GM19043 (cell line): Measurements from ENCODE around the gene BHLHA9.
"Not testable (repeated sequence)": the region's sequence is repeated elsewhere in the genome, so short reads cannot be mapped to it uniquely, and the experiment has no call there.

Experiments
- ATAC-seq: cut with Tn5 transposase; IDR thresholded peaks from one replicate; pipeline ENCODE4 v1.9.1; 2021; ENCODE audit warnings: low read depth; ENCODE audit not compliant: unreplicated experiment

BHLHA9 gene

DNA sequence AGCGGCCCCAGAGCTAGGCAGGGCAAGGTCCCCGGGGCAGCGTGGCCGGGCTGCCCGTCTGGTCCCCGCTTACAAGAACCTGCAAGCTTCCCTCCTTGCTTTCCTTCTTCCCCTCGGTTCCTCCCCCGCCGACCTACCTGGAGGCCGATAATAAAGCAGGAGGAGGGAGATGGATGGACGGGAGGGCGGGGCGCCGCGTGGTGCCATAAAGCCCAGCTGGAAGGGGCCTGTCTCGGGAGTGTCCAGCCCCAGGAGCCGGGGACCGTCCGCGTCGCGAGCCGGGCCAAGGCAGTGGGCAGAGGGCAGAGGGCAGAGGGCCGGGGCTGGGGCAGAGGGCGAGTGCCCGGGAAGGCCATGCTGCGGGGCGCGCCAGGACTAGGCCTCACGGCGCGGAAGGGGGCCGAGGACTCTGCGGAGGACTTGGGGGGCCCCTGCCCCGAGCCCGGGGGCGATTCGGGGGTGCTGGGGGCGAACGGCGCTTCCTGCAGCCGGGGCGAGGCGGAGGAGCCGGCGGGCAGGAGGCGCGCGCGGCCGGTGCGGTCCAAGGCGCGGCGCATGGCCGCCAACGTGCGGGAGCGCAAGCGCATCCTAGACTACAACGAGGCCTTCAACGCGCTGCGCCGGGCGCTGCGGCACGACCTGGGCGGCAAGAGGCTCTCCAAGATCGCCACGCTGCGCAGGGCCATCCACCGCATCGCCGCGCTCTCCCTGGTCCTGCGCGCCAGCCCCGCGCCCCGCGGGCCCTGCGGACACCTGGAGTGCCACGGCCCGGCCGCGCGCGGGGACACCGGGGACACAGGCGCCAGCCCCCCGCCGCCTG, at the start of gene BHLHA9:
Gene BHLHA9, plus strand, starts transcription at position 235 of the 820 bp plus-strand sequence. Its CDS starts 120 bp downstream, at position 355.
- ATAC-seq, result no peak

DNA sequence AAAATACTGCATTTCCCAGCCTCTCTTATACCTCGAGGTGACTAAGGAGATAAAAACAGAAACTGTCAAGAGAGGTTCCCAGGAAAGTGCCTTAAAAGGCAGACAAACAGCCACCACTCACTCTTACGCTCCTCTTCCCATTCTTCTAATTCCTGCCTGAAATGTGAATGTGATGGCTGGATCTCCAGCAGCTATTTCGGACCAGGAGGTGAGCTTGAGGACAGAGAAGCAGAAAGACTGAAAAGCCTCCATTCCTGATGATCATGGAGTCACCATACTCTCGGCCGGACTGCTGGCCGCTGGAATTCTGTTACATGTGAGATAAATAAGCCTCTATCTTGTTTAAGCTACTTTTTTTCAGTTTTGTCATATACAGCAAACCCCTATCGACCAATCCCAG, 49.0 kb upstream of the BHLHA9 start:
- no peak for ATAC-seq

DNA sequence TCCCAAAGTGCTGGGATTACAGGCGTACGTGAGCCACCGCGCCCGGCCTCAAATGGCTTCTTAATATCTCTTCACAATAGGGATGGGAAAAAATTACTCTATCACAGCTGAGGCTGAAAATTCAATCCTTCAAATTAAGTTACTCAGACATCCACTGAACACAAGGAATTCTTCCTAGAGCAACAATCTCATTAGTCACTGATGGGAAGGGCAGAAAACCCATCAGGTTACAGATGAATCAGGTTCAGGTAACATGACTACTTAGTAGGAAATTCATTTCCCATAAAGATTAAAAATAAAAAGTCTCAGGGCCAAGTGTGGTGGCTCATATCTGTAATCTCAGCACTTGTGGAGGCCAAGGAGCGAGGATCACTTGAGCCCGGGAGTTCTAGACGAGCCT, 47.9 kb upstream of the BHLHA9 start:
- ATAC-seq, result no peak

DNA sequence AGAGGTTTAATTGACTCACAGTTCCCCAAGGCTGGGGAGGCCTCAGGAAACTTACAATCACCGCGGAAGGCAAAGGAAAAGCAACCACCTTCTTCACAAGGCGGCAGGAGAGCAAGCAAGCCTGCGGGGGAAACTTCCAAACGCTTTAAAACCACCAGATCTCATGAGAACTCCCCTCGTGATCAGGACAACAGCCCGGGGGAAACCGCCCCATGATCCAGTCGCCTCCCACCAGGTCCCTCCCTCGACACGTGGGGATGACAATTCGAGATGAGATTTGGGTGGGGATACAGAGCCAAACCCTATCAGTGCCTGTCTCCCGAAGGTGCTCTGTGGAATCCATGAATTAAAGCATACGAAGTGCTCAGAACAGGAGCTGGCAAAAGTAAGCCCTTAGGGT, 46.6 kb upstream of the BHLHA9 start:
- no peak for ATAC-seq

DNA sequence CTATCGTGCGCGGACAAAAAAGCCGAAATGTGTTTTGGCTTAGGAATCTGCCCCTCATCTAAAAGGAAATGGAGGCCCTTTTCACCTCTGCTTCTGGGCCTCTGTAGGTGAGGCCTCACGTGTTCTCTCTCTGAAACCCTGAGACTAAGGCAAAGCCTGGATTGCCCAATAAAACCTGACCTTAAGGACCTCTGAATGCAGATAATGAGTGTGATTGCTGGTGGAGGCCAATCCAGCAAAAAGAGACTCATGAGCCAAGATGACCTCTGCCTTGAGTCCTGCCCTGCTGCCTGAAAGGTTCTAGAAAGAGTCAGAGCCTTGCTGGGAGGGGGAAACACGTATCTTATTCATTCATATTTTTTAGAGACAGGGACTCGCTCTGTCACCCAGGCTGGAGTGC, 45.9 kb upstream of the BHLHA9 start:
- ATAC-seq, result no peak

DNA sequence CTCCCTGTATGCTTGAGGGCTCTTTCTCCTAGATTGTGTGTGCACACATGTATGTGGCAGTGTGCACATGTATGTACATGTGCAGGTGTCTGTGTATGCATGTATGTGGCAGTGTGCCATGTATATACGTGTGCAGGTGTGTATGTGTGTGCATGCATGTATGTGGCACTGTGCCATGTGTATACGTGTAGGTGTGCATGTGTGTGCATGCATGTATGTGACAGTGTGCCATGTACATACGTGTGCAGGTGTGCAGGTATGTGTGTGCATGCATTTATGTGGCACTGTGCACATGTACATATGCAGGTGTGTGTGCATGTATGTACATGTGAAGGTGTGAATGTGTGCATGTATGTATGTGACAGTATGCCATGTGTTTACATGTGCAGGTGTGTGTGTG, 43.9 kb upstream of the BHLHA9 start:
- ATAC-seq, result no peak

DNA sequence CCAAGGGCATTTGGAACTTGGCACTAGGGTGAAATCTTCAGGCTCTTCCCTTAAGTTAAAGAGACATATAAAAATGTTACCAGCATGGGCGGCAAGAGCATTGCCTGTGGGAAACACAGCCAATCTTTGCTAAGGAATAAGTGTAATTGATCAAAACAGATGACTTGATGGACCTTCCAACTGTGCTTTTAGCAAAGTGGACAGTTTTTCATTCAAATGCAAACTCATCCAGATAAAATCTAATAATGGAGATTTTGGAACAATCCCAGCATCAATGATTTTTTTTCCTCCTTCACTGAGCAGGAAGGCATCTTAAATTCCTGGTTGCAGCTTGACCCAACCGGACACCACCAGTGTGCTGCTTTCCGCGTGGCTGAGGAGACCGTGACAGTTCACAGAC, 42.9 kb upstream of the BHLHA9 start:
- no peak for ATAC-seq

DNA sequence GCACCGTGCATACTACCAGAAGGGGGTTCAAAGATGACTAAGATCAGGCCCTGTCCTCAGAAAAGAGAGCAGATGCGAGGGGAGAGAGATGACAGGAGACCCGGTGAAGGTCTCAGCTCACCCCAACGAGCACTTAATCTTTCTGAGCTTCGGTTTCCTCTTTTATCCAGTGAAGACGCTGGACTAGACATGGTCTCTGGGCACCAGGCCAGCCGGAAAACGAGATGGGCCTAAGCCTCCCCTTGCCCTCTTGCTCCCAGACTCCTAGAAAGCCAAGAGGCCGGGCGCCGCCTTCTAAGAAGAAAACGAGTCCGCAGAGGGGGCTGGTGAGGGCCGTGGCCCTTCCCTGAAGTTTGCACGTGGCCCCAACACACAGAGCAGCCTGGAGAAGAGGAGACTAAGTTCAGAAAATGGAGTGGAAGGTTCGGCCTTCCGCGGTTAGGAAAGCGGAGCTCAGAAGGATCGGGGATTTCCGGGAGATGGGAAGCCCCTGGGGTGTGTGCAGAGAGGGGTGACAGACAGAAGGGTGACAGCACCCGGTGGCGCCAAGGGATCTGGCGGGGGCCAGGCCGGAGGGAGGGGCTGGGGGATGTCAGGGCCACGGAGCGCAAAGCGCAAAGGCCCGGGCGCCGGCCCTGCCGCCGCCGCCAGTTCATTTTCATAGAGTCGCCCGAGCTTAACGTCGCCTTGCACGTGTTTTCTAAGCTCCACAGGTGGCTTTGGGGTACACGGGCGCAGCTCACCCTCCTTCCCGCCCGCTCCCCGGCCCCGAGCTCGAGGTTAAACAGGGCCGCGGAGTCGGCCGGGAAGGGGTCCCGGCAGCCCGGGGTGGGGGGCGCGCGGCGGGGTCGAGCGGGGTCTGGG, 42.1 kb upstream of the BHLHA9 start:
- ATAC-seq, result no peak

DNA sequence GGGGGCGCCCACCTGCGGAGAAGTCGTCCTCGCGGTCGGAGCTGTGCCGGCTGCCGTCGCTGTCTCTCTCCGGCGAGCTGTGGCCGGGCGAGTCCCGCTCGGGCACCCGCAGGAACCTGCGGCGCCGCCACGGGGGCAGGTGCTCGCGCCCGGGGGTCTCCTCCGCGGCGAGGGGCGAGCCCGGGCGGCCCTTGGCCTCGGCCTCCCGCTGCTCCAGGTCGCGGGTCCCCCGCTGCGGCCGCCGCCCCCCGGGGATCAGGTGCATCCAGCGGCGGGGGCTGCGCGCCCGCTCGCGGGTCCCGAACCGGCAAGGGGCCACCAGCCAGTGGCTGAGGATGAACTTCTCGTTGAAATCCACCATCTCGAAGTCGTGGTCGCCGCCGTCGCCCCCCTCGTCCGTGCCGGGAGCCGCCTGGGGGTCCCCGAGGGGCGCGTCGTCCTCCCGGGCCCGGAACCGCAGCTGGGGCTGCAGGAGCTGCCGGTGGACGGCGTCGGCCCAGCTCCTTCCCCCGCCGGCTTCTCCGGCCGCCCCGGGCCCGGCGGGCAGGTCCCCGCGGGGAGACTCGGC, 41.4 kb upstream of the BHLHA9 start:
- ATAC-seq, result no peak

DNA sequence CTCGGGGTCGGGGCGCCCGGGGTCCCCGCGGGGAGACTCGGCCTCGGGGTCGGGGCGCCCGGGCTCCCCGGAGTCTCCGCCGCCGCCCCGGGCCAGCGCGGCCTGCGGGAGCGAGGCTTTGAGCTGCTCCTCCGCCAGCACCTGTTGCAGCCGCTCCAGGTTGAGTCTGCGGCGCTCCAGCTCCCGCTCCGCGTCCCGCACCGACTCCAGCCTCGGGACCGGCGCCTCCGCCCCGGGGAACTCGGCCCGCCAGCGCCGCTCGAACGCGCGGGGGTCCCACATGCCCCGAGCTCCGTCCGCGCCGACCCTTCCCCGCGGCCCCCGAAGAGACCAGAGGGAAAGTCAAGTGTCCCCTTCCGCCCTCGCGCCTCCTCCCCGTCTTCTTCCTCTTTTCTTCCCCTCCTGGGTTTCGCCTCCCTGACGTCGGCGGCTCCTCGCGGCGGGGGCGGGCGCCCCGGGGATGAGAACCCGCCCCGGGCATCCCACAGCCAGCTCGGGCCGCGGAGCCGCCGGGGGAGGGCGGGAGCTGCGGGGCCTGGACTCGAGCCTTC, 40.8 kb upstream of the BHLHA9 start:
- no peak for ATAC-seq

DNA sequence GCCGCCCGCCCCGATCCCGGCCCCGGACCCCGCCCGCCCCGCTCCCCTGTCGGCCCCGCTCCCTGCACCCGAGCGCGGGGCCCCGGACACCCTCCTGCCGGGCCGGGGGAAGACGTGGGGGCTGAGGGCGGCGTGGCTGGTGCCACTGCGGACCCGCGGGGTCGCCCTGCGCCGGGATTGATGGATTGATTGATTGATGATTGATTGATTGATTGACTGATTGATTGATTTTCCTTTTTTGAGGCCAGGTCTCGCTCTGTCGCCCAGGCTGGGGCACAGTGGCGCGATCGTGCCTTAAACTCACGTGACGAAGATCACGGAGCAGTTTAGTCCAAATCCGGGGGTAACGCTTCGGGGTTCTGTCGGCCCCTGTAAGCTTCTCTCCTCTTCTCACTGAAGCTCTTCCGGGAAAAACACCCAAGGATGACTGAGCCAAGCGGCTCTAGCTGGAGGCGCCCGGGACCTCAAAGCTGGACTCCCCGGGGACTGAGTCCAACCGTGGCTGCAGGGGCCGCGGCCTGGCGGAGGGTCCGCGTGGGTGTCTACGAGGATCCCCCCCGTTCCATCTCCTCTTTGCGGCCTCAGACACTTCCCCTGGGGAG, 40.2 kb upstream of the BHLHA9 start:
- no peak for ATAC-seq

DNA sequence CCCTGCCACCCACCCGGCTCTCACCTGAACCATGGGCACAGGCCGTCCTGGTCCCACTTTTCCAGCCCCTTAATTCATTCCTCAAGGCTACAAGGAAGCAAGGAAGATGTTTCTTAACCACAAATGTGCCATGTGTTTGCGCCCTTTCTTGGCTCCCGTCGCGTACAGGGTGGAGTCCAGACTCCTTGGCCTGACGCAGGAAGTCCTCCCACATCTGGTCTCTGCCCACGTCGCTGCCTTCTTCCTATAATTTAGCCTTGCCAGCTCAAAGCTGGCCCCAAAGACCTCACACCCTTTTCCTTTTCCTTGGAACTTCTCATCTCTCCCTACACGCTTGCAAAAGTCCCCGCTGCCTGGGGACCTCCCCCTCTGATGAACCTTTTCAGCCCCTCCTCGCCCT, 38.8 kb upstream of the BHLHA9 start:
- no peak for ATAC-seq

DNA sequence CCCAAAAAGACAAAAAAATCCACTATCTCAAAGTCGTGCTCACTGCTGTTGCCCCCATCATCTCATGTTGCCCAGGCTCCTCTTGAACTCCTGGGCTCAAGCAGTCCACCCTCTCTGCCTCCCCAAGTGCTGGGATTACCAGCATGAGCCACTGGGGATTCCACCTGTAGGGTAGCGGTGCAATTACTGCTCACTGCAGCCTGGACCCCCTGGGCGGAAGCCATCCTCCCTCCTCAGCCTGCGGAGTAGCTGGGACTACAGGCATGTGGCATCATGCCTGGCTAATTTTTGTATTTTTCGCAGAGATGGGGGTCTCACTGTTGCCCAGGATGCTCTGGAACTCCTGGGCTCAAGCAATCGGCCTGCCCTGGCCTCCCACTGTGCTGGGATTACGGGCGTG, 37.9 kb upstream of the BHLHA9 start:
- ATAC-seq, result no peak

DNA sequence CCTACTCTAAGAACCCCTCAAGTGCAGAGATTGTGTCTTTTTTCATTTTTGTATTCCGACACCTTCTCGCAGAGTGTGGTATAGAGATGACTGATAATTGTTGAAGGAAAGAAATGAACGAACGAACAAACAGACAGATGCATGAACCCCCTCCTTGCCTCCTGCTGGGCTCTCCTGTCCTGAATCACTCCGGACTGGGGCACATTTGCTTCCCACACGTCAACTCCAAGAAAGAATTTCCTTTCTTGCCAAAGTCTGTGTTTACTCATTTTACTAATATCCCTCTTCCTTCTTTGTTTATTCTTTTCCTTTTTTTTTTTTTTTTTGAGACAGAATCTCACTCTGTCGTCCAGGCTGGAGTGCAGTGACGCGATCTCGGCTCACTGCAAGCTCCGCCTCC, 37.5 kb upstream of the BHLHA9 start:
- no peak for ATAC-seq

DNA sequence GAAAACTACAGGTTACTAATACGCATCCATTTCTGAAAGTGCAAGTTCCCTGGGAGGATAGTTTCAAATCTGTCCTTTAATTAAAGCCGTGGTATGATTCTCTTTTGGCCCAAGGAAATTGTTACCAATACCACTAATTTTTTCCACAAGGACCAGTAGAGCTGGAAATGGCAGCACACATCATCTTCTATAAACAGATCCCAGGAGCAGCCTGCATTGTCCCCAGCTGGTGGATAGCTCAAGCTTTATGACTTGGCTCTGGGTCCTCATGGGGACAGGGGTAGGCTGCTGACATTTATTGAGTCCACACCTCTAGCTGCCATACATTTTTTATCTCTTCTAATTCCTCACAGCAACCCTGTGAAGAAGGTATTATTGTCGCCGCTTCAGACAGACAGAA, 35.8 kb upstream of the BHLHA9 start:
- no peak for ATAC-seq

DNA sequence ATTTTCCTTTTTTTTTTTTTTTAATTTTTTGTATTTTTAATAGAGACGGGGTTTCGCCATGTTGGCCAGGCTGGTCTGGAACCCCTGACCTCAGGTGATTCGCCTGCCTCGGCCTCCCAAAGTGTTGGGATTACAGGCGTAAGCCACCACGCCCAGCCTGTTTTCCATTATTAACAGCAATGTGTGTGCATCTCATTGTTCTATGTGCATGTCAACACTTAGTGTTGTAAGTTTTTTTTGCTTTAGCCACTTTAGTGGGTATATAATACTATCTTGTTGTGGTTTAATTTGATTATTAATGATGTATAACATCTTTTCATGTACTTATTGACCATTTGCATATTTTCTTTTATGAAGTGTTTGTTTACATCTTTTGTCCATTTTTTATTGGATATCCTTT, 32.8 kb upstream of the BHLHA9 start:
- no peak for ATAC-seq

DNA sequence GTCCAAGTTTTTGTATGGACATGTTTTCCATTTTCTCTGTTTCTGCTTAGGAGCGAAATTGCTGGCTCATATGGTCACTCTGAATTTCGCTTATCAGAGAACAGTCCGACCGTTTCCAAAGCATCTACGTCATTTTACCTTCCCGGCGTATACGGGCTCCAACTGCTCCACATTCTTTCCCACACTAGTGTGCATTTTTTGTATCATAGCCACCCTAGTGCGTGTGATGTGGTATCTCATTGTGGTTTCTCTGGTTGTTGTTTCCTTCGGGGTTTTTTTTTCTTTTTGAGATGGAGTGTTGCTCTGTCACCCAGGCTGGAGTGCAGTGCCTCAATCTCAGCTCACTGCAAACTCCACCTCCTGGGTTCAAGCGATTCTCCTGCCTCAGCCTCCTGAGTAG, 31.0 kb upstream of the BHLHA9 start:
- ATAC-seq, result no peak

DNA sequence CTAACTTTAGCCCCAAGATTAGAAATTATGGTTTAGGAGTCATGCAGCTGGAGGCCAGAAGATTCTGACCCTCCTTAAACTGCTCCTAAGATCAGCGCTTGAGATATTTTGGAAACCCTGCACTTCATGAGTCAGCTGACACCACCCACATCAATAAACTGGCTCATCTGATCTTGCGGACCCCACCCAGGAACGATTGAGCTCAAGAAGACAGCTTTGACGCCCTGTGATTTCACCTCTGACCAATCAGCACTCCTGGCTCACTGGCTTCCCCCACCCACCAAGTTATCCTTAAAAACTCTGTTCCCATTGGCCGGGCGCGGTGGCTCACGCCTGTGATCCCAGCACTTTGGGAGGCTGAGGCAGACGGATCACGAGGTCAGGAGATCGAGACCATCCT, 29.8 kb upstream of the BHLHA9 start:
- not testable (repeated sequence) for ATAC-seq

DNA sequence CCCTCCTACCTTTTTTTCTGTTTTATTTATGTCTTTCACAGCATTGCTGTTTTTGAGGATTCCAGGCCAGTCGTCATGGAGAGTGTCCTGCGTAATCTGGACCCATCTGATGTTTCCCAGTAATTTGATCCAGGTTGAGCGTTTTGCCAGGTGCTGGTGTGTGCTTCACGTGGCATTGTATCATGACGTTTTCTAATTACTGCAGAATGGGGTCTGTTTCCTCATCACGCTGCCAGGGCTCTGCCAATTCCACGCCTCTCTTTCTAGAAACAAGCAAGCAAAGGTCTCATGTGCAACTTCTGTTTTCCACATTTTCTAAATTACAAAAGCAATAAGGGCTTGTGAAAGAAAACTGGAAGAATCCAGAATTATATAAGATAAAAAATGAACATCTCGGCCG, 28.3 kb upstream of the BHLHA9 start:
- no peak for ATAC-seq

DNA sequence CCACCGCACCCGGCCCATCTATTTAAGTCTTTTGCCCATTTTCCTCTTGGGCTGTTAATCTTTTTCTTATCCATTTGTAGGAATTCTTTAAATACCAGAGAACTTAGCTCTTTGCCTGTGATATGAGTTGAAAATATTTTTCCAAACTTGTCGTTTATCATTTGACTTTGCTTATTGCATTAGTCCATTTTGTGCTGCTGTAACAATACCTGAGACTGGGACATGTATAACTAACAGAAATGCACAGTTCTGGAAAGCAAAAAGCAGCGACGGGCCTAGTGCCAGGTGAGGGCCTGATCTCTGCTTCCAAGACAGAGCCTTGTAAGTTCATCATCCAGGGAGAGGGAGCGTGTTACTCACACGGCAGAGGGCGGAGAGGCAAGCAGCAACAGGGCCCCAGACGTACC, 25.6 kb upstream of the BHLHA9 start:
- no peak for ATAC-seq
